ENCODE data around the gene CNOT1.

- TF ChIP-seq, protein P1, sequence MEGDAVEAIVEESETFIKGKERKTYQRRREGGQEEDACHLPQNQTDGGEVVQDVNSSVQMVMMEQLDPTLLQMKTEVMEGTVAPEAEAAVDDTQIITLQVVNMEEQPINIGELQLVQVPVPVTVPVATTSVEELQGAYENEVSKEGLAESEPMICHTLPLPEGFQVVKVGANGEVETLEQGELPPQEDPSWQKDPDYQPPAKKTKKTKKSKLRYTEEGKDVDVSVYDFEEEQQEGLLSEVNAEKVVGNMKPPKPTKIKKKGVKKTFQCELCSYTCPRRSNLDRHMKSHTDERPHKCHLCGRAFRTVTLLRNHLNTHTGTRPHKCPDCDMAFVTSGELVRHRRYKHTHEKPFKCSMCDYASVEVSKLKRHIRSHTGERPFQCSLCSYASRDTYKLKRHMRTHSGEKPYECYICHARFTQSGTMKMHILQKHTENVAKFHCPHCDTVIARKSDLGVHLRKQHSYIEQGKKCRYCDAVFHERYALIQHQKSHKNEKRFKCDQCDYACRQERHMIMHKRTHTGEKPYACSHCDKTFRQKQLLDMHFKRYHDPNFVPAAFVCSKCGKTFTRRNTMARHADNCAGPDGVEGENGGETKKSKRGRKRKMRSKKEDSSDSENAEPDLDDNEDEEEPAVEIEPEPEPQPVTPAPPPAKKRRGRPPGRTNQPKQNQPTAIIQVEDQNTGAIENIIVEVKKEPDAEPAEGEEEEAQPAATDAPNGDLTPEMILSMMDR (IDR thresholded peaks at IDR 0.05) = no peak
- no peak for TF ChIP-seq POLR2A (IDR thresholded peaks at IDR 0.05)
Observed at GRCh38 chr16:58649707-58650106, 20.1 kb upstream of the CNOT1 start.

Data from right lobe of liver (tissue), 4 donors.